ENCODE data around the gene SPATA31A6. TPM values are rescaled to one million over a fixed set of nuclear protein-coding genes. Genes with fewer than 3 reads are reported as not detected.
"Not testable (repeated sequence)": the region's sequence is repeated elsewhere in the genome, so short reads cannot be mapped to it uniquely, and the experiment has no call there.

Gene SPATA31A6
- not detected for total RNA-seq

GRCh38 chr9:42183359-42183758, at the start of gene SPATA31A6:
Gene SPATA31A6, plus strand, starts transcription at chr9:42183659. Its CDS starts 29 bp downstream, at chr9:42183688.
- intact Hi-C loops (cut with DNase I); H3K9me3 ChIP-seq; H3K4me3 ChIP-seq; H3K4me1 ChIP-seq; H3K9ac ChIP-seq (ENCODE audit: low read depth in 2 of 2, low read length in 2 of 2); H3K27ac ChIP-seq; DNase-seq; H3K27me3 ChIP-seq; H3K36me3 ChIP-seq: not testable (repeated sequence)

GRCh38 chr9:42160299-42160698, 23.2 kb upstream of the SPATA31A6 start:
- H3K4me1 ChIP-seq; H3K36me3 ChIP-seq; H3K9me3 ChIP-seq; intact Hi-C loops (cut with DNase I); H3K9ac ChIP-seq (ENCODE audit: low read depth in 2 of 2, low read length in 2 of 2); H3K27me3 ChIP-seq; H3K4me3 ChIP-seq; H3K27ac ChIP-seq: not testable (repeated sequence)
- DNase-seq: peak; percentile 18

- H3K9me3 ChIP-seq; H3K27me3 ChIP-seq; intact Hi-C loops (cut with DNase I); H3K4me1 ChIP-seq; H3K27ac ChIP-seq; H3K36me3 ChIP-seq; H3K9ac ChIP-seq (ENCODE audit: low read depth in 2 of 2, low read length in 2 of 2); H3K4me3 ChIP-seq; DNase-seq: not testable (repeated sequence)
These were observed 36.4 kb downstream of the SPATA31A6 start for GRCh38 chr9:42219861-42220260.

GRCh38 chr9:42223230-42223629, 39.8 kb downstream of the SPATA31A6 start:
- intact Hi-C loops (cut with DNase I); H3K27ac ChIP-seq; H3K27me3 ChIP-seq; H3K4me3 ChIP-seq; H3K9me3 ChIP-seq; DNase-seq; H3K4me1 ChIP-seq; H3K9ac ChIP-seq (ENCODE audit: low read depth in 2 of 2, low read length in 2 of 2); H3K36me3 ChIP-seq: not testable (repeated sequence)

GRCh38 chr9:42233031-42233430, 49.6 kb downstream of the SPATA31A6 start:
- not testable (repeated sequence) for H3K9ac ChIP-seq (ENCODE audit: low read depth in 2 of 2, low read length in 2 of 2); DNase-seq

GRCh38 chr9:42234610-42235009, 51.2 kb downstream of the SPATA31A6 start:
- H3K9ac ChIP-seq (ENCODE audit: low read depth in 2 of 2, low read length in 2 of 2); H3K4me3 ChIP-seq; H3K27me3 ChIP-seq; intact Hi-C loops (cut with DNase I); H3K4me1 ChIP-seq; H3K36me3 ChIP-seq; H3K9me3 ChIP-seq; H3K27ac ChIP-seq; DNase-seq: not testable (repeated sequence)

More at GRCh38 chr9:42233031-42233430, 49.6 kb downstream of the SPATA31A6 start:
- H3K27ac ChIP-seq; intact Hi-C loops (cut with DNase I); H3K9me3 ChIP-seq; H3K4me3 ChIP-seq; H3K36me3 ChIP-seq; H3K4me1 ChIP-seq; H3K27me3 ChIP-seq: not testable (repeated sequence)

- H3K4me1 ChIP-seq; H3K36me3 ChIP-seq; H3K27me3 ChIP-seq; H3K27ac ChIP-seq; intact Hi-C loops (cut with DNase I); H3K9ac ChIP-seq (ENCODE audit: low read depth in 2 of 2, low read length in 2 of 2); H3K4me3 ChIP-seq; DNase-seq; H3K9me3 ChIP-seq: not testable (repeated sequence)
These were observed 52.0 kb downstream of the SPATA31A6 start for GRCh38 chr9:42235352-42235991.

GRCh38 chr9:42236097-42236496, 52.6 kb downstream of the SPATA31A6 start:
- H3K36me3 ChIP-seq; intact Hi-C loops (cut with DNase I); H3K4me1 ChIP-seq; H3K4me3 ChIP-seq; H3K27me3 ChIP-seq; H3K9ac ChIP-seq (ENCODE audit: low read depth in 2 of 2, low read length in 2 of 2); DNase-seq; H3K27ac ChIP-seq; H3K9me3 ChIP-seq: not testable (repeated sequence)

- H3K9ac ChIP-seq (ENCODE audit: low read depth in 2 of 2, low read length in 2 of 2); H3K36me3 ChIP-seq; H3K4me1 ChIP-seq; H3K27ac ChIP-seq; H3K9me3 ChIP-seq; H3K4me3 ChIP-seq; H3K27me3 ChIP-seq; intact Hi-C loops (cut with DNase I); DNase-seq: not testable (repeated sequence)
These were observed 53.9 kb downstream of the SPATA31A6 start for GRCh38 chr9:42237381-42237780.

GRCh38 chr9:42238862-42239261, 55.4 kb downstream of the SPATA31A6 start:
- H3K27ac ChIP-seq; H3K27me3 ChIP-seq; intact Hi-C loops (cut with DNase I): not testable (repeated sequence)

More at GRCh38 chr9:42238862-42239261, 55.4 kb downstream of the SPATA31A6 start:
- DNase-seq; H3K9ac ChIP-seq (ENCODE audit: low read depth in 2 of 2, low read length in 2 of 2); H3K4me3 ChIP-seq; H3K36me3 ChIP-seq; H3K9me3 ChIP-seq; H3K4me1 ChIP-seq: not testable (repeated sequence)

Other genes starting within 250 kb of the SPATA31A6 start
- gene CNTNAP3B, start 54.2 kb upstream of the SPATA31A6 start, total RNA-seq: 1 to 10 TPM; 1.1 to 2.5 TPM